COR-L47 (cell line): ENCODE measurements around the gene FRMPD4.

Experiments used
- DNase-seq: peaks from one replicate; lab custom pipeline; 2025; lab: John Stamatoyannopoulos, UW

The FRMPD4 gene

DNA sequence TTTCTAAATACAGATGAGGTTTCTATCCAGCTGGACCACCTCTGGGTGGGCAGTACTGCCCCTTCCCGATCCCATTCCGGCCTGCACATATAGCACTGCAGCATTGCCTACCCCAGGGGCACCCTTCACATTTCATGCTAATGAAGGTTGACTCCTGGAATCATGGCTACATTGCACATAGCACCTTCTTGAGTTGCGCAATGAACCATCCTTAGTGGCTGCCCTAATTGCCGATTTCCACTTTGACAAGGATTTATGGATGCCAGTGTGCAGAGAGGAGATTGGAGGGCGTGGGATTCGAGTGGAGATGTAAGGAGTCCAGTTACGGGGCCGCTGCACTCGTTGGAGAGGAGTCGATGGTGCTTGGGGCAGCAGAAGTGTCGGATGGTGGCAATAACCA is 229.0 kb downstream of the FRMPD4 start:
- no peak for DNase-seq

DNA sequence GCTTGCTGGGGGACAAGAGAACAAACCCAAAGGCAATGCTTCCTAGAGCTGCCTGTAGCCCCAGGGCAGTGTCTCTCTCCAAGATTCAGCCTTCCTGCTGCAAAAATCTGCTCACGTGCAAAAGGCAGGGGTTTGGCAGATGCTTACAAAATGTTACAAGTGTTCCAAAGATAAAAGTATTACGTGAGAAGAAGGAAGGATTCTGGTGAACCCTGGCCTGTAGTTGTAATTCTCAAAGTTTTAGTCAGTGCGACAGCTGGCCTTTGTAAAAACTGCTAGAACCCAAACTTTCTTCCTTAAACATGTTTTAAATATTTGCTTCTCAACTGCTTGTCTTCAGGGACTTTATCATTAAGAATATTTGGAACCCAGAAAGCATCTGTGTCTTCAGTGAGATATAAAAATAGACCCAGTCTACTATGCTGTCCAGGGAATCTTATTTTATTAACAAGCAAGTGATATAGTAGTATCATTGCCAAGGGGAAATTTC is 232.3 kb downstream of the FRMPD4 start:
- no peak for DNase-seq

DNA sequence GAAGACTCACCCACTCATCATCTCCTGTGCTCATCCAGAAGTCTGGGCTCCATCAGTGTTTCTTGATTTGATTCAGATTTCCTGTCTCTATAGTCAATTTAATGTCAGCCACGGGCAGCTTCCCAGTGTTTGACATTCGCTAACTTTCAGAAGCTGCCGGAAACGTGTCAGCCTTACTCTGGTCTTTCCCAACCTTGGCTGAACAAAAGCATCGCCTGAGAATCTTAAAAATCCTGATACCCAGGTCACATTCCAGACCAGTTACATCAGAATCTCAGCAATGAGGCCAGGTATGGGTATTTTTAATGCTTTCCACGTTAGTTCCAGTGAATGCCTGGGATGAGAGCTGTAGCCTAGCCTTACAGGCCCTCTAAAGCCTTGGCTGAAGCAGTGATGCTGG is 233.8 kb downstream of the FRMPD4 start:
- no peak for DNase-seq

DNA sequence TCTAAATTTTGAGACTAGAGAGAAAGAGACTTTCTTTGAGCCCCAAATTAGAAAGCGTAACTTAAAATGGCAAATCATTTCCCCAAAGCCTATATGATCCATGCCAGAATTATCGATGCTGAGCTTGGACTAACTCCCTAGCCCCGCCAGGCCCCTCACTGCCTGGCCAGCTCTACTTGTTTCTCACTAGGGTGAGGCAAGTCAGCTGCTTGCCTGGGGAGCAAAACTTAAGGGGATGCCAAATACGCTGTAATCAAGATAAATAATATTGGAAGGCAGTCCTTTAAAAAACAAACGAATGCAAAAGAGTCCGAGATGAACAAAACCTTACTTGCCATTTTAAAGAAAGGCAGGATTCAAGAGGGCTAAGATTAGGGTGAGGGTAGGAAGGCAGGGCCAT is 236.0 kb downstream of the FRMPD4 start:
- no peak for DNase-seq

DNA sequence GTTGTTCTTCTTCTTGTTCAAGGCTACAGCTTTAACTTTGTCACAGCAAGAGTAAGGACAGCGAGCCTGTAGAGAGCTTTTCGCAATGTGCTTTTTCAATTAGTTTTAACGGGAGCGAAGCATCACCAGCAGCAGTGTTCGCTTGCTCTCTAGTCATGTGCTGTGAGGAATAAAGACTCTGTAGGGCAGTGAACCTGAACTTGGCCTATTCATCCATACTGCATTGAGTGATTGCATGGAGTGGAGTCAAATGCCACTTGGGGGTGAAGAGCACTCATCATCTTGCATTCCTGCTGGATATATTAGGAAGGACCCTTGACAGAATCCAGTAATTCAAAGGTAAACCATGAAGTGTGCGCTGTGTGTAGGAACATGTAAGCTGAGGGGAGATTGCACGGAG is 240.0 kb downstream of the FRMPD4 start:
- DNase-seq = no peak

DNA sequence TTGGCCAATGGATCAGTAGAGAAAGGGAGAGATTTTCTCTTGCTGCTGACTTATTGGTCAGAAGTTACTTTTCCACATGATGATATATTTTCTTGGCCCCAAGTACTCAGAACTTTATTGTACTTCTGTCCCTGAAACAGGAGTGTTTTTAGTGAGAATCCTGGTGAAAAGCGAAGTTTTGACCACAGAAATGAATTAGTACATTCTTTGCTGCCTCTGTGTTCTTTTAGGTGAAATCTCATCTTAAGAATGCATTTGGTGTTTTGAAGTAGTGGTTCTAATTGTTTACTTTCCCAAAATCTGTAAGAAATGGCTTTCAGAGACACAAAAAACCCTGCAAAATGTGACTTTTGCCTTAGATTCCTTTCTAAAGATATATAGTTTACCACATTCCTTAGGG is 240.4 kb downstream of the FRMPD4 start:
- DNase-seq = no peak

DNA sequence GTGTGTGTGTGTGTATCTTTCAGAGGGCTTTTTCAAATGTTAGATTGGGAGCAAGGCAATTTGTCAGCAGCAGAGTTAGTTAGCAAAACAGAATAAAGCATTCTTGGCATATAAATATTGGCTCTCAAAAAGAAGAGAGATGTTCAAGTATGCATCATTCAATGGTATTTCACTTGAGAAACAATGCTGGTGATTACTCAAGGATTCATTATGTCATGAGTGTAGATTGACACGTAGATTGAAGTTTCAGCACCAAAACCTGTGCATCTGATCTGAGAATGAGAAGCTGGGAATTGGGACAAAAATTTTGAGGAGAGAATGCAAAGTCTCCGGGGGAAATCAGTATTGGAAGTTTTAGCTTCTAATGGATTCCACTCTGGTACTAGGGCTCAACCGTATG is 241.4 kb downstream of the FRMPD4 start:
- no peak for DNase-seq

DNA sequence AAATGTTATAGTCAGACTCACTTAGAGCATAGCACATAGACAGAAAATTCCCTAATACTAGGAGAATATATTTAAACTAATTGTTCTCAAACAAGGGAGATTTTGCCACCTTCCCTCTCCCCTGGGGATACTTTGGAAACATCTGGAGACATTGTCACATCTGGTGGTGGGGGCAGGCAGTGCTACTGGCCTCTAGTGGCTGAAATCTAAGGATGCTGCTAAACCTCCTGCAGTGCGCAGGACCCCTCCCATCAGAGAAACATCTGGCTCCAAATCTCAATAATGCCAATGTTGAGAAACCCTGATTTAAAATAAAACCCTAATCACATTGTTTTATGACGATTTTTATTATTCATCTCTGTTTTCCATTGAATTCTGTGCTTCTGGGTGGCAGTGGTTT is 244.9 kb downstream of the FRMPD4 start:
- no peak for DNase-seq

DNA sequence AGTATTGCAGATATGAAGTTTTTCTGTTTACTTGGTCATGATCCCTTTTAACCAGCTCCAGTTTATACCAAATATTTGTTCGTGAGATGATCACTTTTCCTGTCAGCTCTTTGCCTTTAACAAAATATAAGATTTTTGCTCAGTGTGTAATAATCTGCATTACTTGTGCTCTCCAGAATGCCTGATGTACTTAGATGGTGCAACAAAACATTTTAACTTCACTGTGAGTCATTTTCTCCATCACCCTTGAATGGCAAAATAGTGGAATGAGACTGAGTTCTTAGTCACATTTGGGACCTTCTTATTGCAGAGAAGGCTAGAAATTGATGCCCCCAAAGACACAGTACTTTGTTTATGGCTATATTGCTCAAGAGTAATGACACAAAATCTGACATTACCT is 252.0 kb downstream of the FRMPD4 start:
- DNase-seq = no peak

DNA sequence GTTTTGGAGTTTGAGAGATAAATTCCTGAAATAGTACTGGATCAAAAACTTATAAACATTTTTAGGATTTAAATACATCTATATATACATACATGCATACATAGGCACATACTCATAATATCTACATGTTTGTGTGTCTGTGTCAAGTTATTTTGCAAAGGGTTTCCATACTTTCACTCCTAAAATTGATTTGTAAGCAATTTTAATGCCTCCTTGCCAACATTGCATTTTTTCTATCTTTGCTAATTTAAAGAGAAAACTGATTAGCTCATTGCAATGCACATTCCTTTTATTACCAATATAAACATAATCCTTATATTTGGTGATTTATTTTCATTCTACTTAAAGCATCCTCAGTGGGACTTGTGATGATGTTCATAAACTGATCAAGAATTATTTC is 258.3 kb downstream of the FRMPD4 start:
- DNase-seq = no peak

DNA sequence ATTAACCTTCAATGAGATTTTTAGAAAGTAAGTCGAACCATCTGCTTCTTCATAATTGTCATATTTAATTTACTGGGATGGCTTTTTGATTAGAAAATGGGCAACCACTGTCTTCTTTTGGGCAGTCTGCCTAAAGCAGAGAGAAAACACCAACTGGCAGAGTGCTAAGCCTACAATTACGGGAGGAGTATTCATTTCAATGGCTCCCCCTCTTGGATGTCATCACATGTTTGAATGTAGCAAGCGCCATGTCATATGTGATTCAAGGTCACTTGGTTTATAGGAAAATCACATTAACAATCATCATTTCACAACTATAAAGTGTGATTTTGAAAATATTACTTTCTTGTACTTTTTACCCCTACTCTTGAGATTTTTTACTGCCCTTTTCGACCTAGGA is 261.9 kb downstream of the FRMPD4 start:
- DNase-seq = no peak

DNA sequence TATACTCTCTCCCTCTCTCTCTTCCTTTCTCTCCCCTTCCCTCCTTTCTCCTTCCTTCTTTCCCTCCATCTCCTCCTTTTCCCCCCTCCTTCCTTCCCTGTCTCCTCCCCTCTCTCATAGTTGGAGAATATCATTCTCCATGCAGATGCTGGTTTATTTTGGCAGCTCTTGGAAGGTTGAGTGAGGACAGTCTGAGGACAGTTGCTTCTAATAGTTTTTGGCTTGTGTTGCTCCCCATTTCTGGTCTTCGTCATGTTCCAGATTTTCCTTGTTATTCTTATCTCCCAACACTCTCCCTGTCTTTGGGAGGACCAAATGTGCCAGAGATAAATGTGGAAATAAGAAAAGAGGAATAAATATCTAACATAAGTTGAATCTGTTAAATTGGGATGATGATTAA is 263.0 kb downstream of the FRMPD4 start:
- DNase-seq = no peak

DNA sequence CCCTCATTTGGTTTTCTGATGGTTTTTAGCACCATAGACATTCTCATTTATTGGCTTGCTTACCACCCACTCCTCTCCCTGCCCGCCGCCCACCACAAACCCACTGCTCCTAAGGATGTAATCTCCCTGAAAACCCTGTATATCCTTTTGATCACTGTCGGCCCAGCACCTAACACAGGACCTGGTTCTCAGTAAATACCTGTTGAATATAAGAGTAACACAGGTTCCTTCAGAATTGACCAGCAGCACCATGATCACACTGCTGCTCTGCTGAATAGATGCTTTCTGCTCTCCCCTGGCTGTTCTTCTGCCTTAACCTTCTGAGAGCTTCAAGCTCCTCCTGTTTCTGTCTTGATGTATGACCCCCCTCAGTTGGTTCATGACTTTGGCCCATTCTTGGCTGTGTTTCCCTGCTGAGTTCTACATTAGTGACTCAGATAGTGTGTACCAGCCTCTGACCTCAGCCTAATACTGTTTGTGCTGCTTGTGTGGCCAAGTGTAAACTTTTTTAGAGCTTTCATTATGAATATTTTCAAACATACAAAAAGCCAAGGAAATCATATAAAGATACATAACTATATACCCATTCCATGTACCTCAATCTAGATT is 265.3 kb downstream of the FRMPD4 start:
- DNase-seq = no peak

DNA sequence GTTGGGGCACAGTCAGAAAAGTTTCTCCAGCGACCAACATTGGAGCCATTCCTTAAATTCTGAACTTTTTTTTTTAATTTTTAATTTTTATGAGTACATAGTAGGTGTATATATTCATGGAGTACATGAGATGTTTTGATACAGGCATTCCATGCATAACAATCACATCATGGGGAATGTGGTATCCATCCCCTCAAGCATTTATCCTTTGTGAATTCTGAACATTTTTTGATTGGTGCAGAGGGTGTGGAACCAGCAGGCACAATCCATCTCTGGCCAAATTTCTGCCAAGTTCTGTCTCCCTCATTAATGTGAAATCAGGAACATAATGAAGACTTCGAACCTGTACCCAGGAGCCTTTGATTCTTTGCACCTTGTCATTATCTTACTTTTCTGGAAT is 267.0 kb downstream of the FRMPD4 start:
- DNase-seq = no peak

DNA sequence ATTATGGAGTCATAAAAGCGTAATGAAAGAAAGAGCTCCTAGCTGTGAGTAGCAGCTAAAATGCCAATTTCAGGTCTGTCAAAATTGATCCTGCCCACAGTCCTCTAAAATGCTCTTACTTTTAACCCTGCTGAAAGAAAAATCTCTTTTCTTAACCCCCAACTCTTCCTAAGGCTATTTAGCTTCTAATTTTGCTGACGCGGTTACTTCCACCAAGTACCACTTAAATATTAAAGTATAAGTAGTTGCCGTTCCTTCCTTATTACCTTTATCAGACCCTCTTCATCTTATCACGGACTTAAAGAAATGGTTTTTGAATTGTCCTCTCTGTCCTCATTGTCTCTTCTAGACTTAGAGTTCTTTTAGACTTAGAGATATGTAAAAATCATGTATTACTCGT is 272.2 kb downstream of the FRMPD4 start:
- DNase-seq = no peak

DNA sequence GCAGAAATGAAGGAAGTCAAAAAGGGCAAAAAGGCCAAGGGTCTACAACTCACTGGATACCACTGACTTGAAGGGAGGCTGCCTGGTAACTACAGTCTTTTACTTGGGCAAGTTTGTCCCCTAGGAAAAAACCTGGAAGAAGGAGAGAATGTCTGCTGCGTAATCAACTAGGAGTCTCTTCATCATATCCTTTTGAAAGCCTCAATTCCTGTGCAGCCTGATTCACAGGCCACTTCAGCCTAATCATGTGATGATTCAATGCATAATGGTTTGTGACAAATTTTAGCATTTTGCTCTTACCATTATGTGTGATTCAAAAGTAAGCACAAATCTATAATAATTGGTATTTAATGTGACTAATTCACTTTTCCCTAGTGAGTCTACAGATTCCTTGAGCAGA is 273.6 kb downstream of the FRMPD4 start:
- DNase-seq = no peak

DNA sequence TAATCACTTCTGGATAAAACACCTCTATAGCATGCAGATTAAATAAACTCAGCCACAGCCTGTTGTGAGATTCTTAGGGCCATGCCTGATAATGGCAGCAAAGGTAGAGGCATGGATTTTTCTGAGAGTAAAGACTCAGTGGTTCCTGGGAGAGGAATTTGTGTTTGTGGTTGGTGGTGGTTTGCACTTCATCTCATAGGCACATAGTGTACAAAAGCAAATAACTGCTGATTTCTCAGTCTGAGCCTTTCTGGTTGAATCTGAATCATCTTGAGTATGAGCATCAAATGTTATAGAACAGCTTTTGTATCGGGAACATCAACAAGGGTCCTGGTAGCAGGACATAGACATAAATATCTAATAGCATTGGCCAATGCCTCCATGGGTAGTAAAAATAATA is 274.3 kb downstream of the FRMPD4 start:
- no peak for DNase-seq

DNA sequence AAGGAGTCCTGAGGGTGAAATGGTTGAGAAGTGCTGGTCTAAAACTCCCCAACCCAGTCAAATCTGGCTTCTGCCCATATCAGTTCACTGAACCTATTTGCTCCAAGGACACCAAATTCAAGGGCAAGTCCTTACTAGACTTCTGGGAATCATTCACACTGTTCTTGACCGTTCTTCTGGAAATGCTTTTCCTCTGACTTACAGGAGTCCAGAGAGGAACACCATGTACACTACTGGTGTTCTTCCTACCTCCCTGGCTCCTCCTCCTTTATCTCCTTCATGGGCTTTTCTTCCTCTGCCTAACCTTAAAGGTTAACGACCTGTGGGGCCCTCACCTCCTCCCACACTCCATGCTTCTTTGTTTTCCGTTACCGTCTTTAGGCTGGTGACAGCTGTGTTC is 281.3 kb downstream of the FRMPD4 start:
- DNase-seq = no peak

DNA sequence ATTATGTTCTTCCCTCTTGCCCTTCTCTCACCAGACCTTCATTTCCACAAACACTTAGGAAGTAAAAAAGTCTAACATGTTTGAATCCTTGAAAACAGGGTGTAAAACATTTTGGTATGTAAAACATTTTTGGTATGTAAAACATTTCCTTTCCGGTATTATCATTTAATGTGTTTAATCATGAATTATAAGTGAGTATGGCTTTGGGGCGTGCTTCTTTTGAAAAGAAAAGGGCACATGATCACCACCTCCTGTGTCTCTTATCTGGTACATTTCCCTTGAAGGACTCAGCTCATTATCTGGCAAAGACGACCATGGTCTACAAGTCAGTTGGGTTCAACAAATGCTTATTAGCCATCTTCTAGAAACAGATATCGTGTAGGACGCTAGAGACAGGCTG is 283.6 kb downstream of the FRMPD4 start:
- no peak for DNase-seq

DNA sequence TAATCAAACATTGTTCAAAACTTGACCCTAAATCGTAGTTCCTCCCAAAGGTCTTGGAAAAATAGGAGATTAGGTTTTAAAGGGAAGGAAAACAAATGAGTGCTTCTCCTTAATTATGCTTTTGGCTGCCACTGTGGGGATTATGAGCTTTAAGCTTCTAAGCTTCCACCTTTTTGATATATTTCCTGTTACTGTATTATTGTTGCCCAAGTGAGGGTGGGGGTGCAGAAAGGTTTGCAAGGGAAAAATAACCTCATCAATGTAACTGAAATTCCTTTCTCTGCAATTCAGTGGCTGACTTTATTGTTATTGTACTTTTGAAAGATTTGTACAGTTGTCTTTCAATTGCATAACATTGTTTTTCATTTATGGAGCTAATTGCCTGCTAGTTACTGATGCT is 285.1 kb downstream of the FRMPD4 start:
- DNase-seq = no peak

DNA sequence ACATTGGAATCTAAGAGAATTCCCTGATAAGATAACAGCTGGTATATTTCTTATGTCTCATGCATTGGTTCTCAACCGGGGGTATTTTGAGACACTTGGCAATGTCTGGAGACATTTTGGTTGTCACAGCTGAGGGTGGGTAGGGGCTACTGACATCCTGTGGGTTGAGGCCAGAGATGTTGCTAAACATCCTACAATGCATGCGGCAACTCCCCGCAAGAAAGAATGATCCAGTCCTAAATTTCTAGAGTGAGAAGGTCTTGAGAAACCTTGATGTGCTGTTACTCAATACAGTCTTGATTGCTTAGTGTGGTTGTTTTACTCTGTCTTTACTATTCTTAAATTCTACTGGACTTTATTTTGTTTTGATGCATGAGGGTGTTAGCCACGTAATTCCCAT is 287.2 kb downstream of the FRMPD4 start:
- no peak for DNase-seq

DNA sequence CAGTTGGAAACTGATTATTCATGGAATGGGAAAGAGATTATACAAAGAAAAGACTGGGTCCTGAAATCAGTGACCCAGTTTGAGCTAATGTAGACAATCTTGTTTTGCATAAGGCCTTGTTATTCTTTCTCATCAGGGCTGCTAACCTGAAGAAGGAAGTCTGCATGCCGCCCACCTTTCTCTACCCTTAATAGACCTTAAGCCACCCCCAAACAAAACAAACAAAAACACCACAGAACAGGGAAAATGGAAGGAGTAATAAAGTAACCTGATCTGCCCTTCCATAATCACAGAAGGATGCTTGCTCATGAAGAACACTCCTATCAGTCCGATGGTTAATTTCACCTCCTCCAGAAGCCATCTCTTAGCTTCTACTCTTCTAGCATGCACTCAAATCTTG is 288.1 kb downstream of the FRMPD4 start:
- DNase-seq = no peak

DNA sequence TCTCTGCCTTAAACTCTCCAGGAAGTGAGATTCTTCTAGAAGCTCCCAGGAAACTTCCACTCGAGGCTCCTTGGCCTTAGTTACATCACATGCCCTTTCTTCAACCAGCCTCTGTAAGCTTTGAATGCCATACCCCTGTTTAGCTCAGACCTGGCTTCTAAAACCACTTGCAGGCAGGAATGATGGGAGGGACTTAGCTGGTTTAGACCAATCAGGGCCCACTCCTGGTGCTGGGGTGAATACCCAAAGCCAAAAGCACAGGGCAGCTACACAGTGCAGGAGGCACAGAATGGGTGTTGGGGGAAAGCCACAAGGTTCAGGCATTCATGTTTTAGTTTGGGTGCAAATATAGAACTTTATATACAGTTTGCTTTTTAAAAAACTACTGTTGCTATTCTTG is 296.2 kb downstream of the FRMPD4 start:
- DNase-seq = no peak

DNA sequence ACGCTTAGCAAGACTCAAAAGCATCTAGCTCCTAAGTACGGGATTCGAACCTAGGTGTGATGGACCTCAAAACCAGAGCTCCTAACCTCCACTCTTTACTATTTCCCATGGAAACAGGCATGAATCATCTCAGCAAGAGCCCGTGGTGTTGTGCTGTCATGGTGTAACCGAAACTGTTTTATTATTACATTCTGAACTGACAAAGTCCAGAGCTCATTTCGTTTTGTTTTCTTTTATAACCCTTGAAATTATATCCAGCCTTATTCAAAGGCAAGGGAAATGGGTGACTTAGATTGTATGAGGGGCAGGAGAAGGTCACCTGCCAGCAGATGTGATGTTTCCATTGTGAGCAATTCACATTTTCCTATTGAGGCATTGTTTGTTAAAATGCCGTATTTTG is 301.1 kb downstream of the FRMPD4 start:
- DNase-seq = no peak

DNA sequence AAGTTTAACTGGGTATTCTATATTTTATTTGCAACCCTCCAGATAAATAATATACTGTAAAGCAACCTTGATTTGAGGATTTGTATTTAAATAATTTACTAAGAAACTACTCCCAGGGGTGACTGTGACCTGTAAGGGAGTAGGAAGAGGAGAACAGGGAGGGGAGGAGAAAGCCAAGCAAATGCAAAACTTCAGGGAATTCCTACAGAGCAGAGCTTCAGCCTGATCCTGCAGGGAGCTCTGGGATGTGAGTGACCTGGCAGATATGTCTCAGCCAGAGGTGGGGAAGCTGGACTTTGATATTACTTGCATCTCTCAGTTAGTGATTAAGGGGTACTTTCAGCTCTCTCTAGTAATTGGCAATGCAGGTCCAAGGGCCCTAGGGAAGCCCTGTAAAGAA is 302.0 kb downstream of the FRMPD4 start:
- DNase-seq = no peak
